NCI-H1092 (cell line): ENCODE measurements around the gene CLPTM1L.
"Not testable (repeated sequence)": the region's sequence is repeated elsewhere in the genome, so short reads cannot be mapped to it uniquely, and the experiment has no call there.

Experiments used
- DNase-seq: peaks from one replicate; lab custom pipeline; 2025; lab: John Stamatoyannopoulos, UW

Gene CLPTM1L

DNA sequence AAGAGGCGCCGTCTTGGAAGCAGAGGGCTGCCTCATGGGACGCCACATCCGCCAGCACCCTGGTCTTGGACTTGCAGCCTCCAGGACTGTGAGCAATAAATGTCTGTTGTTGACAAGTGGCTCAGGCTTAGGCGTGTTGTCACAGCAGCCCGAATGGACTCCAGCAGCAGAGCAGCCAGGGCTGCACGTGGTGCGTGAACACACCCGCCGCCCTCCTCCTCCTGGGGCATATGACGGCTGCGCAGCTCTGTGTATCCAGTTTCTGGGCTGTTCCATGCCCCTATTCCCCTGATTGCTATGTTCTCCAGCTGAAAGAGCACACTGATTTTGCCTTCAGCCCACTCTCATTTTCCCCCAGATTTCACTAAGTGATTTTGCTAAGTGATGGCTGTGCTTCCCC, 36.0 kb upstream of the CLPTM1L start:
- DNase-seq: no peak

GRCh38 chr5:1380011-1380817, 35.3 kb upstream of the CLPTM1L start:
- DNase-seq: no peak

GRCh38 chr5:1378866-1379659, 34.2 kb upstream of the CLPTM1L start:
- DNase-seq: no peak

GRCh38 chr5:1378096-1378495, 33.2 kb upstream of the CLPTM1L start:
- DNase-seq: no peak

DNA sequence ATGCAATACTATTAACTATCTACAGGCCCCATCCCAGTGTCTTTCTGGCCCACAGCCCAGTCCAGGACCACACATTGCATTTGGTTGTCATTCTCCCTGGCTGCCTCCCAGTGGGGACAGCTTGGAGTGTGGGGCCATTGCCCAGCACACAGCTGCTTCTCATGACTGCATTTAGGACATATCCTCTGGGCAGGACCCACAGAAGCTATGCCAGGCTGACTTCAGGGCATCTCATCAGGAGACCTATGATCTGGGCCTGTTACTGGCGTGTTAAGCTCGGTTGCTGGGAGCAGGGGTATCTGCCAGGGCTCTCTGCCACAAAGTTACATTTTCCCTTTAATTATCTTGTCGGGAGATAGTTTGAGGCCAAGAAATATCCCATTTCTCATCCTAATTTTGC, 32.1 kb upstream of the CLPTM1L start:
- DNase-seq: no peak

DNA sequence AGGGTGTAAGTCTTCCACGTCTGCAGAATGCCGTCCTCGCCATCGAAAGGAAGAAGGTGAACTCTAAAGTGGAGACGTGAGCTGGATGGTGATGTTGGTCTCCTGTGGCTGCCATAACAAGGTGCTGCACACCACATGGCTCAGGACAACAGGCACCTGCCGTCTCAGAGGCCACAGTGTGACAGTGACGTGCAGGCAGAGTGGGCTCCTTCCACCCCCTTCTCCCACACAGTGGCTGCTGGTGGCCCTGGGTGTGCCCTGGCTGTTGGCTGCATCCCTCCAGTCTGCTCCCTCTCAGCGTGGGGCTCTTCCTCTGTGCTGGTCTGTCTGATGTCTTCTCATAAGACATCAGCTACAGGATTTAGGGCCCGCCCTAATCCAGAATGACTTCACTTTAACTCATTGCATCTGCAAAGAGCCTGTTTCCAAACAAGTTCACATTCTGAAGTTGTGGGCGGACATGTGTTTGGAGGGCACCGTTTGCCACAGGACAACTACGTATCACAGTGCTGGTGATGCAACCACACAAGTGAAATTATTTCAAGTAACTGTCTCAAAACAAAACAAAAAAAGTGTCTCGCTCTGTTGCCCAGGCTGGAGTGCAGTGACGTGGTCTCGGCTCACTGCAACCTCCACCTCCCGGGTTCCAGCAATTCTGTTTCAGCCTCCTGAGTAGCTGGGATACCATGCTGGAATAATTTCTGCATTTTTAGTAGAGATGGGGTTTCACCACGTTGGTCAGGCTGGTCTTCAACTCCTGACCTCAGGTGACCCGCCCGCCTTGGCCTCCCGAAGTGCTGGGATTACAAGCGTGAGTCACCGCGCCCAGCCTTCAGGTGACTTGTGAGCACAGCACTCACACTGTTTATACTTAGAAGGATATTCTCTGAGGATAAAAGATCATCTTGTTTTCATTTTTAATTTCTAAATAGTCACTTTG, 31.2 kb upstream of the CLPTM1L start:
- no peak for DNase-seq

- peak; percentile 14 for DNase-seq
Measured at GRCh38 chr5:1374679-1375055, 29.8 kb upstream of the CLPTM1L start.

- no peak for DNase-seq
Measured at GRCh38 chr5:1374030-1374678, 29.3 kb upstream of the CLPTM1L start.

DNA sequence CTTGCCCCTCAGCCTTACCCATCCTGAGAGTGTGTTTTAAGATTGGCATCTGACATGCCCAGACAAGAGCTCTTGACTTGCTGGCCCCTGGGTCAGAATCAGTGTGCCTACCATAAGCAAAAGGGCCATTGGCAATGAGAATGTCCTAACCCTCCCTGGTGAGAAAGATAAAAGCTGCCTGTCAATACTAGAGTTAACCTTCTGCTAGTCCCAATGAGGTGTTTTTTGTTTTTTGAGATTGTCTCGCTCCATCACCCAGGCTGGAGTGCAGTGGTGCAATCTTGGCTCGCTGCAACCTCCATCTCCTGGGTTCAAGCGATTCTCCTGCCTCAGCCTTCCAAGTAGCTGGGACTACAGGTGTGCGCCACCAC, 27.1 kb upstream of the CLPTM1L start:
- DNase-seq: not testable (repeated sequence)

DNA sequence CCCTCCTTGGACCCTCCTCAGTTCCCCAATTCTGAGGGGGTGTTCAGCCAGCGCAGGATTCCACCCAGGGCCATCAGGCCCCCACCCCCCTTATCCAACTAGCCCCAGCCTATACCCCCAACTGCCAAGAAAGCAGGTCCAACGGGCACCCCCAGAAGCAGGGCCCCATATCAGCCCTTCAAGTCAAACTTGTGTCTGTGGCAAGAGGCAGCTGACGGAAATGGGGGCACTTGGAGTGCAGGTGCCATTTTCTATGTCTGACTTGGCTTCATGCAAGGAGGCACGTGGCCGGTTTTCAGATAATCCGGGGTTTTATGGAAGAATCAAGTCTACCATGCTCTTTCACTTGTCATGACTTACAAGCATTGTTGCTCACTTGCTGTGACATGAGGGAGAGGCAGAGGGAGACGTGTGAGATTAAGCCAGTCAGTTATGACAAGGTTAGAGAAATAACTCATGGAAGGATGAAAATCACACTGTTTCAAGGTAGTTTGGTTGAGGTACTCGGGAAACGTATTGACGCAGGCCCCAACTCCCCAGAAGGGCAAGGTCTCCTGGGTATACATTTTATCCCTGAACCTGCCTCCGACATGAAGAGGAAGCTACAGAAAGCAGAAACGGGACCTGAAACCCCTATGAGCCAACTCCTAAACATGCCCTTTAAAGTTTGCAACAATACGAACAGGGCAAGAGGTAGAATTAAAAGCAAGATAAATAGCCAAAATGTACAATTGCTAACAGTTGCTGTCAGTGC, 26.5 kb upstream of the CLPTM1L start:
- no peak for DNase-seq

- DNase-seq: no peak
Measured at GRCh38 chr5:1370006-1370405, 25.1 kb upstream of the CLPTM1L start.

- DNase-seq: no peak
Measured at GRCh38 chr5:1368756-1369155, 23.9 kb upstream of the CLPTM1L start.

DNA sequence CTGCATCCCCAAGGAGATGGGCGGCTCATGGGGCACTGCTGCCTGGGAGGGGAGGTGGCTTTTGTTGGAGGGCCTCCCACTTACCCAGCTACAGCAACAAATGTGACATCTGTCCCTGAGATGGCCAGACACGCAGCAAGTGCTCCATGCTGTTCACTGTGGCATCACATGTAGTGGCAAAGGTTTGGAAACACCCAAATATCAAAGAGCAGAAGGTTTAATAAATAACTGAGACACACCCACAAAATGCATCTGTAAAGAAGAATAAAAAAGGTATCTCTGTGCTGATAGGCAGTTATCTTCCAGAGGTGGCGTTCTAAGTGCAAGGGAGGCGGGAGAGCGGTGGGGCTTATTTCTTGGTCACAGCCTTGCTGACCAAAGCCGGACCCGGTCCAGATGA, 23.3 kb upstream of the CLPTM1L start:
- no peak for DNase-seq

GRCh38 chr5:1367149-1367548, 22.2 kb upstream of the CLPTM1L start:
- DNase-seq: no peak

DNA sequence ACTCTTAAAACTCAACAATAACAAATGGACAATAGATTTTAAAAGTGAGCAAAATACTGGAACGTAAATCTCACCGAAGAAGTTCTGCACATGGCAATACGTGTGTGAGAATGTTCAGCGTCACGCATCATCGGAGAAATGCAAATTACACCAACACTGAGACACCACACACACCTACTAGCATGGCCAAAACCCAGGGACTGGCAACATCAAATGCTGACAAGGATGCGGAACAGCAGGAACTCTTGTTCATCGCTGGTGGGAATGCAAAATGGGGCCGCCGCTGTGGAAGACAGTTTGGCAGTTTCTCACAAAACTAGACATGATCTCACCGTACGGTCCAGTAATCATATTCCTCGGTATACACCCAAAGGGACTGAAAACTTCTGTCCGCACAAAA, 21.6 kb upstream of the CLPTM1L start:
- DNase-seq: no peak

GRCh38 chr5:1364211-1364610, 19.3 kb upstream of the CLPTM1L start:
- no peak for DNase-seq

- no peak for DNase-seq
Measured at GRCh38 chr5:1363581-1363980, 18.7 kb upstream of the CLPTM1L start.

- DNase-seq: no peak
Measured at GRCh38 chr5:1363160-1363559, 18.3 kb upstream of the CLPTM1L start.

DNA sequence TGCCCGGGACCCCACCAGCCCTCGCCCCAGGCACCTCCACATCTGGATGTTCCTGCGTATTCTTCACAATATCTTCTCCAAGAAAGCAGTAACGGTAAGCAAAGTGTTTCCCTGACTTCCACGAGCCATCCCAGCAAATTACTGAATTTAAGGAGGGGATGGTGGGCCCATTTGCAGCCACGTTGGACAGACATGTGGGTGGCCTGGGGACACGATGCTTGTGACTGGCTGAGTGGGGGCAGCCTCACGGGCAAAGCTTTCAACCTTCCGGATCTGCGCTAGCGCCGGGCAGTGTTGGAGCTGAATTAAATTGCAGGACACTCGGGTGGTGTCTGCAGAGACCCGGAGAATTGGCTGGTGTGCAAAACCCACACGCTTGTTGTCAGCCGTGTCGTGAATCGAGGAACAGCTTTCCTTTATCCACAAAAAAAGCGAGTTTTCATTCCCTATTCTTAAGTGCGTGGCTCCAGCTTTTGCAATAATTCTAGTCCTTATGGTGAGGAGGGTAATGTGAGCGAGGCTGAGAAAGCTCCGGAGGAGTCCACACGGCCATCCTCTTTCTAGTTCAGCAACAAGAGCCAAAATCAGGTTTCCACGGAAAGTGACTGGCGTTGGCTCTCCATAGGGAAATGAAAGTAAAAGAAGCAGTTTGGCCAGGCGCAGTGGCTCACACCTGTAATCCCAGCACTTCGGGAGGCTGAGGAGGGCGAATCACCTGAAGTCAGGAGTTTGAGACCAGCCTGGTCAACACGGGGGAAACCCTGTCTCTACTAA, 17.5 kb upstream of the CLPTM1L start:
- no peak for DNase-seq

- no peak for DNase-seq
Measured at GRCh38 chr5:1360861-1361260, 16.0 kb upstream of the CLPTM1L start.
